Measurements from ENCODE around the gene MCM5. TPM values are rescaled to one million over a fixed set of nuclear protein-coding genes. Genes with fewer than 3 reads are reported as not detected.

The MCM5 gene
- total RNA-seq, 2 experiments from 2014 or later: 21.6 to 22.6 TPM

DNA sequence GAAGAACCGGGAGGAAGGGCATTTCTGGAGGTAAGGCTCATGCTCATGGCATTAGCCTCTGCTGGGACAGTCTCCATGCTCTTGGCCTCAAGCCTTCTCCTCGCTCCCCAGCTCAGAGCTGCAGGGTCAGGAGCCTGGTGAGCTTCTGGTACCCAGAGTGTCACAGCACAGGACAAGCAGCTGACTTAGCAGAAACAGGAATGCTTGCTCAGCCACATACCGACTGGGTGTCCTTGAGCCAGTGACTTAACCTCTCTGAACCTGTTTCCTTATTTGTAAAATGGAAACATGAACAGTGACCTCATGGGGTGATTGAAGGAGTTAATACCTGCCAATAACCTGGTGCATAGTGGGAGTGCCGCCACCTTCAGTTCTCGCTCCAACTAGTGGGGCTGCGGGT lies 72.5 kb downstream of the MCM5 start:
- Mint-ChIP-seq H3K4me3 (no peak overlapping the region), H3K9me3 (no peaks in the 10 kb centered on the region), H3K27me3 (peaks cover 19% of the 10 kb centered on the region), H3K27ac (no peak overlapping the region), H3K4me1 (ENCODE audit: low read depth) (no peaks in the 10 kb centered on the region), H3K36me3 (ENCODE audit: low read depth) (no peaks in the 10 kb centered on the region)
- POLR2A ChIA-PET: no interaction called here
- Histone ChIP-seq H3K36me3 (ENCODE audit: insufficient read depth, low read length) (no peaks in the 10 kb centered on the region), H3K27ac (ENCODE audit: low read depth in 1 of 2, low read length in 2 of 2) (no peak overlapping the region), H3K4me1 (ENCODE audit: insufficient read depth, low read length) (no peaks in the 10 kb centered on the region), H3K27me3 (ENCODE audit: control insufficient read depth in 1 of 2, insufficient read depth in 2 of 2, low read length in 2 of 2) (no peaks in the 10 kb centered on the region), H3K4me3 (ENCODE audit: low read length) (no peak overlapping the region), H3K9me3 (ENCODE audit: control insufficient read depth in 1 of 2, insufficient read depth in 1 of 2, low read length in 2 of 2) (no peaks in the 10 kb centered on the region)
- TF ChIP-seq, protein P1, sequence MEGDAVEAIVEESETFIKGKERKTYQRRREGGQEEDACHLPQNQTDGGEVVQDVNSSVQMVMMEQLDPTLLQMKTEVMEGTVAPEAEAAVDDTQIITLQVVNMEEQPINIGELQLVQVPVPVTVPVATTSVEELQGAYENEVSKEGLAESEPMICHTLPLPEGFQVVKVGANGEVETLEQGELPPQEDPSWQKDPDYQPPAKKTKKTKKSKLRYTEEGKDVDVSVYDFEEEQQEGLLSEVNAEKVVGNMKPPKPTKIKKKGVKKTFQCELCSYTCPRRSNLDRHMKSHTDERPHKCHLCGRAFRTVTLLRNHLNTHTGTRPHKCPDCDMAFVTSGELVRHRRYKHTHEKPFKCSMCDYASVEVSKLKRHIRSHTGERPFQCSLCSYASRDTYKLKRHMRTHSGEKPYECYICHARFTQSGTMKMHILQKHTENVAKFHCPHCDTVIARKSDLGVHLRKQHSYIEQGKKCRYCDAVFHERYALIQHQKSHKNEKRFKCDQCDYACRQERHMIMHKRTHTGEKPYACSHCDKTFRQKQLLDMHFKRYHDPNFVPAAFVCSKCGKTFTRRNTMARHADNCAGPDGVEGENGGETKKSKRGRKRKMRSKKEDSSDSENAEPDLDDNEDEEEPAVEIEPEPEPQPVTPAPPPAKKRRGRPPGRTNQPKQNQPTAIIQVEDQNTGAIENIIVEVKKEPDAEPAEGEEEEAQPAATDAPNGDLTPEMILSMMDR (IDR thresholded peaks at IDR 0.05): no peak
- ATAC-seq (ENCODE audit: poor library complexity) (no peak), DNase-seq (no peak)
- intact Hi-C loops (cut with DNase I, micrococcal nuclease): no loop called here
- CTCF ChIA-PET: no interaction called here

DNA sequence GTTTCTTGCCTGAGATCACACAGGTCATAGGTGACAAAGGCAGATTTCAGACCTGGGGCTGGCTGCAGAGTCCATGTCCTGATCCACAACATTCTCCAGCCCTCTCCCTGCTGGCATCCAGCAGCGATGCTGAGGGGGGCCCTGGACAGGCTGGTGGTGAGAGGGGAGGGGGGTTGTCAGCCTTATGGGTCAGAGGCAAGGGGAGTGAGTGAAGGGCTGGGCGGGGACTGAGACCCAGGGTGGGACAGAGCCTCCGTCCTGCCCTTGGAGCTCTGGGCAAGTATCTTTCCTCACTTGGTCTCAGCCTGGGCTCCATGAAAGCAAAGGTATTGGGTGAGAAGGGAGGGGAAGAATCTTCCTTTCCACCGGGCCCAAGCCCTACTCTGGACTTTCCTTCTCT lies 74.0 kb downstream of the MCM5 start:
- CTCF ChIA-PET: no interaction called here
- DNase-seq: no peak
- ATAC-seq (ENCODE audit: poor library complexity): no peak
- peaks cover 2% of the 10 kb centered on the region for H3K4me1 ChIP-seq (ENCODE audit: insufficient read depth, low read length)
- H3K36me3 ChIP-seq (ENCODE audit: insufficient read depth, low read length): no peaks in the 10 kb centered on the region
- no peaks in the 10 kb centered on the region for H3K9me3 ChIP-seq (ENCODE audit: control insufficient read depth in 1 of 2, insufficient read depth in 1 of 2, low read length in 2 of 2)
- no peak overlapping the region for H3K27ac ChIP-seq (ENCODE audit: low read depth in 1 of 2, low read length in 2 of 2)
- peaks cover 30% of the 10 kb centered on the region for H3K27me3 Mint-ChIP-seq
- no peaks in the 10 kb centered on the region for H3K4me1 Mint-ChIP-seq (ENCODE audit: low read depth)
- H3K4me3 ChIP-seq (ENCODE audit: low read length): no peak overlapping the region
- intact Hi-C loops (cut with DNase I, micrococcal nuclease): no loop called here
- H3K4me3 Mint-ChIP-seq: no peak overlapping the region
- no peak overlapping the region for H3K27ac Mint-ChIP-seq
- POLR2A ChIA-PET: no interaction called here
- H3K36me3 Mint-ChIP-seq (ENCODE audit: low read depth): no peaks in the 10 kb centered on the region
- TF ChIP-seq, protein P1 (IDR thresholded peaks at IDR 0.05): no peak
- H3K27me3 ChIP-seq (ENCODE audit: control insufficient read depth in 1 of 2, insufficient read depth in 2 of 2, low read length in 2 of 2): peaks cover 0 to 4% of the 10 kb centered on the region in 2 experiments
- H3K9me3 Mint-ChIP-seq: no peaks in the 10 kb centered on the region

Other genes with a start within 250 kb of the MCM5 start
- 10 to 100 TPM; 41.4 to 44.1 TPM for gene HMGXB4, start 142.6 kb upstream of the MCM5 start, total RNA-seq
- gene TOM1, start 100.2 kb upstream of the MCM5 start, total RNA-seq: 100 to 1,000 TPM; 211 to 219 TPM
- gene HMOX1, start 19.0 kb upstream of the MCM5 start, total RNA-seq: 1 to 10 TPM; 1.1 to 1.5 TPM
- gene RASD2, start 140.7 kb downstream of the MCM5 start, total RNA-seq: 1 to 10 TPM; 1.4 to 1.6 TPM
- gene MB, start 217.2 kb downstream of the MCM5 start, total RNA-seq: not detected
- 10 to 100 TPM; 39.3 TPM for gene APOL6, start 248.3 kb downstream of the MCM5 start, total RNA-seq

Data from CD4-positive, alpha-beta T cell (primary cell).